DMS 273 treated with DMSO at 0.1 percent for 48 hours (cell line): ENCODE data around the gene STX8.
"Not testable (repeated sequence)": the region's sequence is repeated elsewhere in the genome, so short reads cannot be mapped to it uniquely, and the experiment has no call there.

Experiments used
- DNase-seq: peaks from one replicate; lab custom pipeline; 2025; lab: John Stamatoyannopoulos, UW

Gene STX8

GRCh38 chr17:9509236-9509816 is 66.3 kb downstream of the STX8 start:
- DNase-seq, result no peak

GRCh38 chr17:9499041-9499440 is 76.6 kb downstream of the STX8 start:
- DNase-seq, result no peak

GRCh38 chr17:9498490-9498889 is 77.1 kb downstream of the STX8 start:
- DNase-seq, result no peak

- DNase-seq, result no peak
These were observed 87.1 kb downstream of the STX8 start for GRCh38 chr17:9488556-9488955.

- no peak for DNase-seq
These were observed 88.2 kb downstream of the STX8 start for GRCh38 chr17:9487406-9487805.

- no peak for DNase-seq
These were observed 90.8 kb downstream of the STX8 start for GRCh38 chr17:9484789-9485188.

GRCh38 chr17:9479964-9480363 is 95.7 kb downstream of the STX8 start:
- DNase-seq, result no peak

GRCh38 chr17:9478889-9479288 is 96.7 kb downstream of the STX8 start:
- no peak for DNase-seq

GRCh38 chr17:9475101-9475658 is 100.4 kb downstream of the STX8 start:
- DNase-seq, result no peak

GRCh38 chr17:9473711-9474110 is 101.9 kb downstream of the STX8 start:
- no peak for DNase-seq

GRCh38 chr17:9472541-9472940 is 103.1 kb downstream of the STX8 start:
- no peak for DNase-seq

- no peak for DNase-seq
These were observed 103.5 kb downstream of the STX8 start for GRCh38 chr17:9472094-9472493.

- DNase-seq, result no peak
These were observed 105.4 kb downstream of the STX8 start for GRCh38 chr17:9470171-9470570.

GRCh38 chr17:9468937-9469336 is 106.7 kb downstream of the STX8 start:
- DNase-seq, result no peak

GRCh38 chr17:9468532-9468931 is 107.1 kb downstream of the STX8 start:
- DNase-seq, result no peak

- DNase-seq, result no peak
These were observed 108.1 kb downstream of the STX8 start for GRCh38 chr17:9467518-9467917.

- no peak for DNase-seq
These were observed 110.3 kb downstream of the STX8 start for GRCh38 chr17:9465210-9465921.

GRCh38 chr17:9457005-9457404 is 118.6 kb downstream of the STX8 start:
- DNase-seq, result no peak

GRCh38 chr17:9456330-9456729 is 119.3 kb downstream of the STX8 start:
- DNase-seq, result no peak

- no peak for DNase-seq
These were observed 123.7 kb downstream of the STX8 start for GRCh38 chr17:9451934-9452333.

GRCh38 chr17:9447298-9447697 is 128.3 kb downstream of the STX8 start:
- not testable (repeated sequence) for DNase-seq

GRCh38 chr17:9446528-9446927 is 129.1 kb downstream of the STX8 start:
- no peak for DNase-seq

GRCh38 chr17:9445424-9445823 is 130.2 kb downstream of the STX8 start:
- DNase-seq, result no peak

- no peak for DNase-seq
These were observed 130.9 kb downstream of the STX8 start for GRCh38 chr17:9444687-9445086.
